ENCODE measurements around the gene KCNG1. TPM values are rescaled to one million over a fixed set of nuclear protein-coding genes. Genes with fewer than 3 reads are reported as not detected.

The KCNG1 gene
- total and polyA plus RNA-seq, 2 of the 8 experiments (the other 6 are each of a cell fraction or from before 2014, with no cell fraction given): 16.0 to 18.0 TPM

DNA sequence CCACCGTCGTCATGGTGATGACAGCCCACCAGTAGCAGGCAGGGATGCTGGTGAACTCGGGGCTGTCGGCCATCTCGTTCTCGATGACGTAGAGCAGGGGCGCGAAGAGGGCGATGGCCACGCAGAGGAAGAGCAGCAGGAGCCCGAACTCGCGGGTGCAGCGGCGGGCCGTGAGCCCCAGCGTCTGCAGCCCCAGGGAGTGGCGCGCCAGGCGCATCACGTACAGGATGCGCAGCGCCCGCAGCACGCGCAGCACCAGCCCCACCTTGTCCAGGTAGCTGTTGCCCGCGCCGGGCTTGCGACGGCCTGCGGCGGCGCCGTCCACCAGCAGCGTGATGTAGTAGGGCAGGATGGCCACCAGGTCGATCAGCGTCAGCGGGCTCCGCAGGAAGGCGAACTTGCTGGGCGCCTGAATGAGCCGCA, 18.6 kb downstream of the KCNG1 start:
- 88% methylated on average over 31 of the region's 44 CpGs; no CpG with 5 or more reads in 1 of the 2 experiments for WGBS, 2 experiments (ENCODE audit: extremely low coverage in 1 of 2, insufficient coverage in 1 of 2, insufficient read length in 1 of 2, insufficient replicate concordance in 2 of 2, low coverage in 1 of 2, low lambda C conversion rate in 2 of 2, missing lambda C conversion rate in 1 of 2)
- Histone ChIP-seq H2BK5ac (ENCODE audit: low read depth, low read length) (no peak overlapping the region; the same call in 1 of the 2 replicates), H3K4me3 (ENCODE audit: extremely low read depth in 1 of 4, insufficient read depth in 2 of 4, low read depth in 3 of 4, low read length in 4 of 4) (no peak overlapping the region), H2BK20ac (ENCODE audit: low read length) (no peak overlapping the region), H3K27ac (ENCODE audit: low read depth, low read length) (no peak overlapping the region), H2BK15ac (ENCODE audit: low read length) (no peak overlapping the region), H3K18ac (ENCODE audit: extremely low read depth, low read length) (no peak overlapping the region), H3K4ac (replicated peaks; ENCODE audit: insufficient read length, low read depth, low read length) (no peak overlapping the region), H2BK12ac (ENCODE audit: low read depth, low read length) (no peak overlapping the region), H4K20me1 (replicated peaks in 1 of 2; ENCODE audit: control insufficient read depth in 1 of 2, insufficient read depth in 2 of 2, low read length in 2 of 2) (no peaks in the 10 kb centered on the region), H3K4me2 (ENCODE audit: insufficient read depth in 1 of 2, low read depth in 2 of 2, low read length in 2 of 2) (no peak overlapping the region), H4K8ac (ENCODE audit: extremely low read depth, insufficient read depth, low read length) (no peak overlapping the region), H3K79me1 (ENCODE audit: low read depth, low read length) (no peaks in the 10 kb centered on the region), H3K14ac (ENCODE audit: insufficient read length) (no peak overlapping the region), H3K79me2 (ENCODE audit: control insufficient read depth in 1 of 2, insufficient read depth in 2 of 2, low read length in 2 of 2) (no peaks in the 10 kb centered on the region), H2BK120ac (replicated peaks; ENCODE audit: low read depth, low read length) (no peak overlapping the region), H3K9me3 (ENCODE audit: insufficient read depth in 2 of 2, low read depth in 1 of 2, low read length in 1 of 2) (no peaks in the 10 kb centered on the region), H3K56ac (replicated peaks; ENCODE audit: insufficient read length, low read depth, low read length) (no peak overlapping the region), H2AK5ac (ENCODE audit: low read depth, low read length) (no peak overlapping the region), H3K27me3 (replicated peaks in 1 of 4; ENCODE audit: control insufficient read depth in 3 of 4, extremely low read depth in 1 of 4, insufficient read depth in 3 of 4, low read length in 3 of 4) (no peaks in the 10 kb centered on the region; a peak in 1 of 7 replicates), H2AFZ (ENCODE audit: low read length) (no peak overlapping the region), H3K23ac (ENCODE audit: insufficient read length) (no peak overlapping the region), H3K36me3 (ENCODE audit: control insufficient read depth in 2 of 4, insufficient read depth in 4 of 4, low read length in 3 of 4) (no peaks in the 10 kb centered on the region; a peak in 1 of 8 replicates), H4K5ac (ENCODE audit: insufficient read length, low read depth, low read length) (no peak overlapping the region), H4K91ac (replicated peaks; ENCODE audit: insufficient read length, low read length) (no peak overlapping the region), H3K23me2 (ENCODE audit: low read depth, low read length) (no peaks in the 10 kb centered on the region), H3K9ac (replicated peaks in 1 of 4; ENCODE audit: extremely low read depth in 1 of 4, low read depth in 3 of 4, low read length in 3 of 4) (no peak overlapping the region), H3K4me1 (replicated peaks in 1 of 4; ENCODE audit: control insufficient read depth in 3 of 4, insufficient read depth in 4 of 4, low read length in 3 of 4) (no peaks in the 10 kb centered on the region)
- no peak for FAIRE-seq
- DNase-seq (ENCODE audit: low read depth in 1 of 2, low spot score in 2 of 2): no peak
- no peak for TF ChIP-seq GABPA (IDR thresholded peaks at IDR 0.05; ENCODE audit: borderline replicate concordance, insufficient read depth, low read length)
- TF ChIP-seq, protein P1, sequence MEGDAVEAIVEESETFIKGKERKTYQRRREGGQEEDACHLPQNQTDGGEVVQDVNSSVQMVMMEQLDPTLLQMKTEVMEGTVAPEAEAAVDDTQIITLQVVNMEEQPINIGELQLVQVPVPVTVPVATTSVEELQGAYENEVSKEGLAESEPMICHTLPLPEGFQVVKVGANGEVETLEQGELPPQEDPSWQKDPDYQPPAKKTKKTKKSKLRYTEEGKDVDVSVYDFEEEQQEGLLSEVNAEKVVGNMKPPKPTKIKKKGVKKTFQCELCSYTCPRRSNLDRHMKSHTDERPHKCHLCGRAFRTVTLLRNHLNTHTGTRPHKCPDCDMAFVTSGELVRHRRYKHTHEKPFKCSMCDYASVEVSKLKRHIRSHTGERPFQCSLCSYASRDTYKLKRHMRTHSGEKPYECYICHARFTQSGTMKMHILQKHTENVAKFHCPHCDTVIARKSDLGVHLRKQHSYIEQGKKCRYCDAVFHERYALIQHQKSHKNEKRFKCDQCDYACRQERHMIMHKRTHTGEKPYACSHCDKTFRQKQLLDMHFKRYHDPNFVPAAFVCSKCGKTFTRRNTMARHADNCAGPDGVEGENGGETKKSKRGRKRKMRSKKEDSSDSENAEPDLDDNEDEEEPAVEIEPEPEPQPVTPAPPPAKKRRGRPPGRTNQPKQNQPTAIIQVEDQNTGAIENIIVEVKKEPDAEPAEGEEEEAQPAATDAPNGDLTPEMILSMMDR (IDR thresholded peaks at IDR 0.05; ENCODE audit: control extremely low read depth in 1 of 3, insufficient read depth in 1 of 3, low read depth in 1 of 3, low read length in 3 of 3): peak in 2 of 3 experiments; percentile 6; a peak in 2 of 4 replicates
- POLR2A ChIA-PET (ENCODE audit: partially characterized antibody): no interaction called here
- CTCF ChIA-PET (ENCODE audit: partially characterized antibody): interaction anchor here (1.3 to 2.8 kb wide), 4 partner anchors 11 to 37 kb away, joined by 3 to 15 read pairs (median 8); no protein-coding TSS in a partner anchor

All from H1 (cell line).